ENCODE results near the gene BACH2. TPM values are rescaled to one million over a fixed set of nuclear protein-coding genes. Genes with fewer than 3 reads are reported as not detected.

The BACH2 gene
- total RNA-seq, 4 donors from 2014 or later, result 8.5 to 20.0 (median 13.3) TPM

DNA sequence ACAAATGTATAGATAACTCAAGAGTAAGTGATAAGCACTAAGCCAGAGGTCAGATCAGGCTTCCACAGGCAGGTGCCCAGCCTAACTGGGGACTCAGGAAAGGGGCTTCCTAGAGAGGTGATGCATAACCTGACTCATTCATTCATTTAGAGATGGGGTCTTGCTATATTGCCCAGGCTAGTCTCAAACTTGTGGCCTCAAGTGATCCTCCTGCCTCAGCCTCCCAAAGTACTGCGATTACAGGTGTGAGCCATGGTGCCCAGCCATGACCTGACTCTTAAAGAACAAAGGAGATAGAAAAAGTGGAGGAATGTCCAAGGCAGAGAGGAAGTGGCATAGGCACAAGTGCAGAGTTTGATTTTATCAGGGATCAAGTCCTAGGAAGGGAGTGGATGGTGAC lies 360.5 kb downstream of the BACH2 start:
- Histone ChIP-seq H3K36me3 (peaks cover 13% of the 10 kb centered on the region), H3K27me3 (no peaks in the 10 kb centered on the region), H3K4me3 (no peak overlapping the region), H3K27ac (no peak overlapping the region), H3K4me1 (peaks cover 9% of the 10 kb centered on the region), H3K9me3 (no peaks in the 10 kb centered on the region)
- DNase-seq (ENCODE audit: low spot score in 2 of 2), result no peak
- no peak for TF ChIP-seq POLR2AphosphoS5 (IDR thresholded peaks at IDR 0.05)
- TF ChIP-seq EP300 (IDR thresholded peaks at IDR 0.05), result no peak
- no peak for TF ChIP-seq POLR2A (IDR thresholded peaks at IDR 0.05)
- TF ChIP-seq, protein P1, sequence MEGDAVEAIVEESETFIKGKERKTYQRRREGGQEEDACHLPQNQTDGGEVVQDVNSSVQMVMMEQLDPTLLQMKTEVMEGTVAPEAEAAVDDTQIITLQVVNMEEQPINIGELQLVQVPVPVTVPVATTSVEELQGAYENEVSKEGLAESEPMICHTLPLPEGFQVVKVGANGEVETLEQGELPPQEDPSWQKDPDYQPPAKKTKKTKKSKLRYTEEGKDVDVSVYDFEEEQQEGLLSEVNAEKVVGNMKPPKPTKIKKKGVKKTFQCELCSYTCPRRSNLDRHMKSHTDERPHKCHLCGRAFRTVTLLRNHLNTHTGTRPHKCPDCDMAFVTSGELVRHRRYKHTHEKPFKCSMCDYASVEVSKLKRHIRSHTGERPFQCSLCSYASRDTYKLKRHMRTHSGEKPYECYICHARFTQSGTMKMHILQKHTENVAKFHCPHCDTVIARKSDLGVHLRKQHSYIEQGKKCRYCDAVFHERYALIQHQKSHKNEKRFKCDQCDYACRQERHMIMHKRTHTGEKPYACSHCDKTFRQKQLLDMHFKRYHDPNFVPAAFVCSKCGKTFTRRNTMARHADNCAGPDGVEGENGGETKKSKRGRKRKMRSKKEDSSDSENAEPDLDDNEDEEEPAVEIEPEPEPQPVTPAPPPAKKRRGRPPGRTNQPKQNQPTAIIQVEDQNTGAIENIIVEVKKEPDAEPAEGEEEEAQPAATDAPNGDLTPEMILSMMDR (IDR thresholded peaks at IDR 0.05), result no peak
- 93% methylated on average over 1 of the region's 1 CpG for WGBS

DNA sequence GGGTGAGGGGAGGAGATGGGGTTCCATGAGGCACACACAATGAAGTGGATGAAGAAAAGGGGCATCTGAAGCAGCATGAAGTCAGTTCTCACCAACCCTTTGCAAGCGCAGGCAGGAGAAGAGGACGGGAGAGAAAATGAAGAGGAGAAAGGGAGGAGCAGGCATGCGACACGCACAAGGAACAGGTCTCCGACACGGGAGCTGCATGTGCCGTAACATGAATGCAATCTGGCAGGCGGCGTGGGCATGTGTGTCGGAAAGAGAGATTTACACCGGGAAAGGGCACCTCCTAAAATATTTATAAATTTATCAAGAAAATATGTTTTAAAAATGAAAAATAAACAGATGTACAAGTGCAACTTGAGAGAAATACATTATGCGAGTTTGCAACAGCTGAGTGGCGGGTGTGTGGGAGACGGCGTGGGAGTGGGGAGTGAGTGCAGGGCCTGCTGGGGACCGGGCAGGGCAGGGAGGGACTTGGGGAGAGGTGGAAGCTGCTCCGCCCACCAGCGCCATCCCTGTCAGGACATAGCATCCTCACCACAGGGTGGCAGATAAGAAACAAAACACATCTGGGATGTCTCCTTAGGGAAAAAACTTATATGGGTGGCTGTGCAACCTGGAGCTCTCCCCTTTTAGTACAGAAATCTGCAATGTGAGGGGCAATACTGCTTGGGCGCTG lies 361.8 kb downstream of the BACH2 start:
- no peaks in the 10 kb centered on the region for H3K27me3 ChIP-seq
- no peak for DNase-seq (ENCODE audit: low spot score in 2 of 2)
- peaks cover 13% of the 10 kb centered on the region for H3K36me3 ChIP-seq
- WGBS, result 93% methylated on average over 19 of the region's 19 CpGs
- no peaks in the 10 kb centered on the region for H3K4me1 ChIP-seq
- no peak overlapping the region for H3K27ac ChIP-seq
- H3K4me3 ChIP-seq, result no peak overlapping the region
- TF ChIP-seq, protein P1 (IDR thresholded peaks at IDR 0.05), result no peak
- TF ChIP-seq POLR2AphosphoS5 (IDR thresholded peaks at IDR 0.05) (no peak), POLR2A (IDR thresholded peaks at IDR 0.05) (no peak), EP300 (IDR thresholded peaks at IDR 0.05) (no peak)
- H3K9me3 ChIP-seq, result no peaks in the 10 kb centered on the region

DNA sequence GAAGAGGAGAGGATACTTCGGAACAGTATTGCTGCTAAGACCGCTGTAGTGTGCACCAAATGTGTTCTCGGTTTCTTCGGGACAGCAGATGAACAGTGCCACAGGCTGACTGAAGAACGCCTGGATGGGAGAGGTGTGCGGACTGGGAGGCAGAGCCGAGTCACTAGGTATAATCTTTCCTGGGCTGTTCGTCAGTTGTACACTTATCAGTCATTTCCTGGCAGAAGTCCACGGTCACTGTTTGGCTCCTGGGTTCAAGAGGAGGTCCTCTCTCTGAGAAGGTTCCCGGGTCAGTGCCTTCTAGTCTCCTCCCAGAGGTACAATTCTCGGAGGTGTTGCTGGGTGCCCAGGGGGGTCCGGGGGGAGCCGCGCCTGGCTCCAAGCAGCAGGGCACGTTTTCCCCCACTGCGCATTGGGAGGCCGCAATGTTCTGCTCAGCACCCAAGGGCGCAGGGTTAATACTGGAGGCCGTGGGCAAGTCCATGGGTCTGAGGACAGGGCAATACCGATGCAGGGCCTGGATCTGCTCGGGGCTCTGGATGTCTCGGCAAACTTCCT lies 364.3 kb downstream of the BACH2 start:
- no peaks in the 10 kb centered on the region for H3K9me3 ChIP-seq
- H3K4me1 ChIP-seq, result no peaks in the 10 kb centered on the region
- H3K27ac ChIP-seq, result no peak overlapping the region
- no peak overlapping the region for H3K4me3 ChIP-seq
- peaks cover 13% of the 10 kb centered on the region for H3K36me3 ChIP-seq
- 94% methylated on average over 12 of the region's 22 CpGs for WGBS
- TF ChIP-seq POLR2AphosphoS5 (IDR thresholded peaks at IDR 0.05) (no peak), POLR2A (IDR thresholded peaks at IDR 0.05) (no peak), EP300 (IDR thresholded peaks at IDR 0.05) (no peak)
- TF ChIP-seq, protein P1 (IDR thresholded peaks at IDR 0.05), result no peak
- H3K27me3 ChIP-seq, result no peaks in the 10 kb centered on the region
- DNase-seq (ENCODE audit: low spot score in 2 of 2), result no peak

DNA sequence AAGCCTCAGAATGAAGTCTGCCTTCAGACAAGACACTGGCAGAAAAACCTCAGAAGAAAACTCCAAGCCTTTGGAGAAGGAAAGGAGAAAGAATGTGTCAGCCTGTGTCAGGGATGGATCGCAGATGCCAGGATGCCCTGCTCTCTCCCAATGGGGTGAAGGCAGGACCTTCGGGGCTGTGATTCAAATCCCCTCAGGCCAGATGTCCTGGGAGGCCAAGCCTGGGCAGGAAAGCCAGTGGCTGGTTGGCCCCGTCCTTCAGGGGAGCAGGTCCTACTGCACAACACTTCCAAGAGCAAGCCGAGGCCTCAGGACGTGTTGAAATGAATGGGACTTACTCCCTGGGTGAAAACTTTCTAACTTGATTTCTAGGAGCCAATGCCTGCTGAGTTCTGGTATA lies 365.9 kb downstream of the BACH2 start:
- no peak overlapping the region for H3K4me3 ChIP-seq
- TF ChIP-seq POLR2A (IDR thresholded peaks at IDR 0.05) (no peak), POLR2AphosphoS5 (IDR thresholded peaks at IDR 0.05) (no peak), EP300 (IDR thresholded peaks at IDR 0.05) (no peak)
- TF ChIP-seq, protein P1 (IDR thresholded peaks at IDR 0.05), result no peak
- H3K36me3 ChIP-seq, result peaks cover 7% of the 10 kb centered on the region
- H3K27ac ChIP-seq, result no peak overlapping the region
- H3K9me3 ChIP-seq, result no peaks in the 10 kb centered on the region
- DNase-seq (ENCODE audit: low spot score in 2 of 2), result no peak
- H3K4me1 ChIP-seq, result no peaks in the 10 kb centered on the region
- WGBS, result 81% methylated on average over 5 of the region's 5 CpGs
- no peaks in the 10 kb centered on the region for H3K27me3 ChIP-seq

DNA sequence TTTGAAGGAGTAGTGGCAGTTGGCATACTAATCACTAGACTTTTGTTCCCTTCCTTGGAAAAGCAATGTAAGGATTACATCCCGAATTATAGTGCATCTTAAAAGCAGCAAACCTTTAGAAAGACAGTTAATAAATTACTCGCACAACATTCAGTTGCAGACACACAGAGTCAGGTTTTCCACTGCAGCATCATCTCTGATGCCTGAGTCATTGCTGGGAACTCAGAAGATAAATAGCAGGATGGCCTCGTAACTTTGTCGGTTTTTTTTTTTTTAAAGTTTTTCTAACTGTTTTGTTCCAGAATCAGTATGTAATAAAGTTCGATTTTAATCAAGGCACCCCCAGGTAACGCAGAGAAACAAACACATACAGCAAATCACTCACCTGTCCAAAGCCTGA lies 368.0 kb downstream of the BACH2 start:
- no peaks in the 10 kb centered on the region for H3K4me1 ChIP-seq
- no peaks in the 10 kb centered on the region for H3K27me3 ChIP-seq
- H3K27ac ChIP-seq, result no peak overlapping the region
- H3K9me3 ChIP-seq, result no peaks in the 10 kb centered on the region
- peaks cover 7% of the 10 kb centered on the region for H3K36me3 ChIP-seq
- 93% methylated on average over 6 of the region's 6 CpGs for WGBS
- TF ChIP-seq POLR2AphosphoS5 (IDR thresholded peaks at IDR 0.05) (no peak), EP300 (IDR thresholded peaks at IDR 0.05) (no peak), POLR2A (IDR thresholded peaks at IDR 0.05) (no peak)
- TF ChIP-seq, protein P1 (IDR thresholded peaks at IDR 0.05), result no peak
- DNase-seq (ENCODE audit: low spot score in 2 of 2), result no peak
- H3K4me3 ChIP-seq, result no peak overlapping the region
